B cell (primary cell): ENCODE data around the gene IGLL5. TPM values are rescaled to one million over a fixed set of nuclear protein-coding genes. Genes with fewer than 3 reads are reported as not detected.

Source experiments
- ATAC-seq: fragments of 200-7000 bp; cut with Tn5 transposase; one replicate; pipeline ENCODE4 v1.10.0; 2021; ENCODE audit warnings: low read depth, mild to moderate bottlenecking, moderate number of reproducible peaks, moderate library complexity
- CTCF ChIA-PET: fragments of 350-600 bp; sonication (Branson Sonifier 250); formaldehyde crosslinking; loops from one replicate; lab custom pipeline; 2021; ENCODE audit warnings: antibody characterized with exemption, inconsistent platforms; lab: Charles Lee
- POLR2A ChIA-PET: fragments of 350-600 bp; sonication (Branson Sonifier 250); formaldehyde crosslinking; loops from one replicate; lab custom pipeline; 2021; ENCODE audit warnings: antibody characterized with exemption; lab: Charles Lee
- DNase-seq: peaks from one replicate; pipeline ENCODE4 v3.0.0; 2013
- H2AFZ ChIP-seq: 2 replicates; pipeline ENCODE4 v1.6.1; 2012; ENCODE audit warnings: mild to moderate bottlenecking, low read depth, low read length; ENCODE audit not compliant: insufficient read depth, poor library complexity, severe bottlenecking
- H3K27ac ChIP-seq, 2 donors: 1 replicate in 1 of 2; 2 replicates in 1 of 2; pipeline ENCODE4 v1.5.1; 2012 to 2013; ENCODE audit warnings: low read length in 2 of 2, mild to moderate bottlenecking in 2 of 2, moderate library complexity in 1 of 2
- H3K27me3 ChIP-seq, 4 experiments: fragments of 200-600 bp in 1 of 4; sonication (generic) in 1 of 4; replicated peaks in 1 of 4; 1 replicate in 2 of 4; 2 replicates in 2 of 4; pipeline versions ENCODE4 v1.6.1 to v1.7.0; 2013 to 2016; ENCODE audit warnings: low read length in 3 of 4, mild to moderate bottlenecking in 2 of 4, mixed read lengths in 1 of 4, moderate library complexity in 1 of 4; ENCODE audit not compliant: insufficient read depth in 4 of 4, control insufficient read depth in 3 of 4; ENCODE audit errors: control extremely low read depth in 1 of 4
- H3K36me3 ChIP-seq, 2 experiments: replicated peaks in 1 of 2; 1 replicate in 1 of 2; 2 replicates in 1 of 2; pipeline versions ENCODE4 v1.6.1 to v1.7.1; 2013; ENCODE audit warnings: low read length in 1 of 2; ENCODE audit not compliant: insufficient read depth in 2 of 2, control insufficient read depth in 1 of 2; ENCODE audit errors: control extremely low read depth in 1 of 2, extremely low read depth in 1 of 2
- H3K4me1 ChIP-seq, 2 donors: fragments of 200-600 bp in 1 of 2; sonication (generic) in 1 of 2; 1 replicate in 1 of 2; 2 replicates in 1 of 2; pipeline versions ENCODE4 v1.5.1 to v1.6.1; 2013 to 2017; ENCODE audit warnings: low read length in 2 of 2; ENCODE audit not compliant: control insufficient read depth in 2 of 2, insufficient read depth in 2 of 2
- H3K4me2 ChIP-seq: replicated peaks from 2 replicates; pipeline ENCODE3; 2012; ENCODE audit warnings: mild to moderate bottlenecking, low read depth, low read length; ENCODE audit not compliant: poor library complexity, severe bottlenecking
- H3K4me3 ChIP-seq, 5 experiments: fragments of 200-600 bp in 1 of 5; sonication (generic) in 1 of 5; 1 replicate in 3 of 5; 2 replicates in 2 of 5; pipeline versions ENCODE4 v1.5.1 to v1.7.0; 2011 to 2016; ENCODE audit warnings: low read length in 4 of 5, mild to moderate bottlenecking in 4 of 5, low read depth in 2 of 5, control low read depth in 1 of 5, moderate library complexity in 1 of 5; ENCODE audit not compliant: insufficient read depth in 1 of 5; ENCODE audit errors: control extremely low read depth in 1 of 5, extremely low read depth in 1 of 5
- H3K79me2 ChIP-seq: fragments of 200-600 bp; sonication (generic); one replicate; pipeline ENCODE4 v1.6.0; 2016; ENCODE audit warnings: low read length; ENCODE audit not compliant: control insufficient read depth, insufficient read depth
- H3K9ac ChIP-seq: fragments of 200-600 bp; sonication (generic); 2 replicates; pipeline ENCODE4 v1.6.1; 2017; ENCODE audit warnings: mild to moderate bottlenecking, low read length, moderate library complexity
- H3K9me3 ChIP-seq, 3 donors: one replicate each; pipeline versions ENCODE4 v1.6.1 to v1.7.1; 2013; ENCODE audit warnings: low read length in 2 of 3; ENCODE audit not compliant: control insufficient read depth in 2 of 3, insufficient read depth in 1 of 3; ENCODE audit errors: control extremely low read depth in 1 of 3
- H4K20me1 ChIP-seq: 2 replicates; pipeline ENCODE4 v1.6.0; 2012; ENCODE audit warnings: mild to moderate bottlenecking, low read length; ENCODE audit not compliant: insufficient read depth, control insufficient read depth, poor library complexity, severe bottlenecking
- H3K27ac Mint-ChIP-seq: one replicate; pipeline ENCODE4 v1.8.0; 2021; ENCODE audit warnings: mixed read lengths
- H3K27me3 Mint-ChIP-seq: one replicate; pipeline ENCODE4 v1.8.0; 2021; ENCODE audit warnings: mixed read lengths
- H3K4me1 Mint-ChIP-seq: one replicate; pipeline ENCODE4 v1.8.0; 2021; ENCODE audit warnings: mixed read lengths
- H3K4me3 Mint-ChIP-seq: one replicate; pipeline ENCODE4 v1.8.0; 2021; ENCODE audit warnings: mixed read lengths
- H3K9me3 Mint-ChIP-seq: one replicate; pipeline ENCODE4 v1.8.0; 2022; ENCODE audit warnings: mixed read lengths; ENCODE audit not compliant: insufficient read depth
- CTCF ChIP-seq: fragments of 200-600 bp; IDR thresholded peaks from one replicate; pipeline ENCODE4 v1.8.0; 2022; ENCODE audit warnings: antibody characterized with exemption, mild to moderate bottlenecking
- EZH2 ChIP-seq: IDR thresholded peaks from 2 replicates; pipeline ENCODE4 v1.6.1; 2012; ENCODE audit warnings: borderline replicate concordance, low read depth, mild to moderate bottlenecking, moderate library complexity, low read length; ENCODE audit not compliant: insufficient read depth, poor library complexity, severe bottlenecking
- WGBS: methylation state at CpG from one replicate; pipeline ENCODE4 v1.1.5; 2013; ENCODE audit warnings: missing lambda C conversion rate; ENCODE audit not compliant: insufficient coverage; 5-methylcytosine and 5-hydroxymethylcytosine counted together
- intact Hi-C: fragments of 100-400 bp; cut with micrococcal nuclease; formaldehyde crosslinking; loops from one replicate; pipeline ENCODE4 v1.10.0; 2022
- polyA plus RNA-seq: library from polyadenylated mRNA; depleted of rRNA; stranded (reverse); fragments of >200 nt; gene quantifications from 2 replicates; pipeline ENCODE4 v1.2.3, GENCODE V29; 2012
- total RNA-seq, 2 donors: library from RNA; stranded (reverse); fragments of 120-200 nt in 1 of 2; gene quantifications; 1 replicate in 1 of 2; 2 replicates in 1 of 2; pipeline versions ENCODE4 v1.2.3 to v1.2.4, GENCODE V29; 2013 to 2022

The IGLL5 gene
- total and polyA plus RNA-seq, 2 donors (not counting 1 experiment from before 2014, with no cell fraction given), result 39.8 to 365 TPM

- Mint-ChIP-seq H3K4me1 (peaks cover 97% of the 10 kb centered on the region), H3K4me3 (peak overlapping the region; percentile 24), H3K9me3 (no peaks in the 10 kb centered on the region), H3K27me3 (no peaks in the 10 kb centered on the region), H3K27ac (peak overlapping the region; percentile 84)
- Histone ChIP-seq H3K9me3 (peaks cover 0 to 5% (median 0%) of the 10 kb centered on the region in 3 donors), H3K27ac (peak overlapping the region; percentile 35 to 63), H3K27me3 (no peaks in the 10 kb centered on the region), H3K4me1 (peaks cover 89 to 99% of the 10 kb centered on the region in 2 donors), H3K79me2 (peaks cover 41% of the 10 kb centered on the region), H3K4me3 (no peak overlapping the region), H3K4me2 (peak overlapping the region; percentile 17), H3K9ac (no peak overlapping the region), H2AFZ (no peak overlapping the region), H3K36me3 (no peaks in the 10 kb centered on the region), H4K20me1 (no peaks in the 10 kb centered on the region)
- WGBS, result 86% methylated on average over 10 of the region's 13 CpGs
- ChIA-PET POLR2A (no interaction called here), CTCF (no interaction called here)
- no peak for ATAC-seq
- intact Hi-C loops, result no loop called here
- no peak for DNase-seq
- no peak for TF ChIP-seq EZH2
- TF ChIP-seq CTCF, result no peak
These were observed 39.0 kb downstream of the IGLL5 start for GRCh38 chr22:22926370-22927195.
